GM21576 (cell line): Measurements from ENCODE around the gene B4GALT3.

ENCODE experiments used
- ATAC-seq: cut with Tn5 transposase; IDR thresholded peaks from one replicate; pipeline ENCODE4 v1.9.1; 2021; ENCODE audit warnings: mild to moderate bottlenecking, moderate library complexity; ENCODE audit not compliant: unreplicated experiment

The B4GALT3 gene

GRCh38 chr1:161164901-161165610, 12.3 kb downstream of the B4GALT3 start:
- ATAC-seq, result no peak

- no peak for ATAC-seq
Measured at GRCh38 chr1:161163793-161164192, 13.5 kb downstream of the B4GALT3 start.

- ATAC-seq, result no peak
Measured at GRCh38 chr1:161162806-161163205, 14.5 kb downstream of the B4GALT3 start.

GRCh38 chr1:161162052-161162451, 15.3 kb downstream of the B4GALT3 start:
- ATAC-seq, result no peak

GRCh38 chr1:161161652-161162051, 15.7 kb downstream of the B4GALT3 start:
- no peak for ATAC-seq

- no peak for ATAC-seq
Measured at GRCh38 chr1:161160671-161161145, 16.6 kb downstream of the B4GALT3 start.

DNA sequence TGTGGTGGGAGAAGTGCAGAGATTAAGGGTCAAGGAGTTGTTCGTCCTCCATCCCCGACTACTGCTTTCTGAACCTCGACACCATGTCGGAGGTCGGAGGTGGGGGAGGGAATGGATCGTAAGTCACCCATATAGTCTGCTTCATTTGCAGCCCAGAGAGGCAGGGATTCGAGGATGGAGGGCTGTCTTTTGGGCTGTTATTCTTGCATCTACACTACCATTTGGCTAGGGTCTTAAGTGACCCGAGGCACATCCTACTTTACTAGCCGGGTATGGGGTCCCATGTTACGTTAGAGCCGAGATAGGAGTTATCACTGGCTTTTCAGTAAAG, 17.4 kb downstream of the B4GALT3 start:
- no peak for ATAC-seq

- ATAC-seq, result peak; percentile 79
Measured at GRCh38 chr1:161159087-161159912, 18.0 kb downstream of the B4GALT3 start, which contains the start of gene USP21. Gene USP21, plus strand, starts transcription at chr1:161159500. Its CDS starts 1,141 bp downstream, at chr1:161160641.

DNA sequence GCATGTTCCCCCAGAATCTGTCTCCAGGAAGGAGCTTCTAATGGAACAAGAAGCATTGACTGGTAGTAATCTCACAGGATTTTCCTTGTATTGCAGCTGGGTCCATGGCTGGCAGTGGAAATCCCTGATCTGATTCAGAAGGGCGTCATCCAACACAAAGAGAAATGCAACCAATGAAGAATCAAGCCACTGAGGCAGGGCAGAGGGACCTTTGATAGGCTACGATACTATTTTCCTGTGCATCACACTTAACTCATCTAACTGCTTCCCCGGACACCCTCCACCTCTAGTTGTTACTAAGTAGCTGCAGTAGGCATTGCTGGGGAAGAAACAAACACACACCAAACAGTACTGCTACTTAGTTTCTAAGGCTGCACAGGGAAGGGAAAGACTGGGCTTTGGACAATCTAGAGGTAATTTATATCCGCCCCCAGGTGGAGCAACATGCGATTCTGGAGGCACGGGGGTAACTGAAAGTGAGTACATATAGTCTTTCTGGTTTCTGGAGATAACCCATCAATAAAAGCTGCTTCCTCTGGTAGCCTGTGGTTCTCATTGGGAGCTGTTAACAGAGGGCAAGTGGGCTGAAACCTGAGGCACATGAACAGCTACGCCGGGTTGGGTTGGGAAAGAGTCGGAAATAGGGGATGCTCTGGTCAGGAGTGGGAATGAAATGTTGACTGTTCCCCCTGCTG, 18.8 kb downstream of the B4GALT3 start:
- ATAC-seq, result peak; percentile 8

GRCh38 chr1:161157867-161158266, 19.4 kb downstream of the B4GALT3 start:
- no peak for ATAC-seq

DNA sequence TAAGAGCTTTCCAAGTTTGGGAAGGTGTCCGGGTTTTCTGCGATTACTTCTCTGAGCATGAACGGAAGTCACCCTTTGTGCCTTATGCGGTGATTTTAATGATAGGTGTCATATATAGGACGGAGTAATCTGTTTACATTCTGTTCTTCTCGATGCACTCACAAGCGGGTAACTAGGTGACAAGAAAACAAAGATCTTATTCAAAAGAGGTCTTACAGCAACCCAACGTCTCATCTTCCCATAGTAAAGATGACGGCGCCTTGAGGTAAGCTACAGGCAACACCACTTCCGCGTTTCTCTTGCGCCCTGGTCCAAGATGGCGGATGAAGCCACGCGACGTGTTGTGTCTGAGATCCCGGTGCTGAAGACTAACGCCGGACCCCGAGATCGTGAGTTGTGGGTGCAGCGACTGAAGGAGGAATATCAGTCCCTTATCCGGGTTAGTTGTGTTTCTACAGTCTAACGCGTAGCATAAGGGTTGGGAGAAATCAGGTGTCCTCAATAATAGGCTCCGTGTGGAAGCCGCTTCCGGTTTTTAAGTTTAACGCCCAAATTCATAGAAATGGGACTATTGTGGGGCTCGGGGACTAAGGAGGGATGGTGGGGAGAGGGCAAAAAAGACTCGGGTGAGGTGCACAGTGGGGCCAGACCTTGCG, 23.5 kb downstream of the B4GALT3 start, which contains the start of gene UFC1:
TSS of gene UFC1 (plus strand) at position 297 of the 656 bp plus-strand sequence. CDS start at position 317, 20 bp downstream.
- peak; percentile 83 for ATAC-seq

DNA sequence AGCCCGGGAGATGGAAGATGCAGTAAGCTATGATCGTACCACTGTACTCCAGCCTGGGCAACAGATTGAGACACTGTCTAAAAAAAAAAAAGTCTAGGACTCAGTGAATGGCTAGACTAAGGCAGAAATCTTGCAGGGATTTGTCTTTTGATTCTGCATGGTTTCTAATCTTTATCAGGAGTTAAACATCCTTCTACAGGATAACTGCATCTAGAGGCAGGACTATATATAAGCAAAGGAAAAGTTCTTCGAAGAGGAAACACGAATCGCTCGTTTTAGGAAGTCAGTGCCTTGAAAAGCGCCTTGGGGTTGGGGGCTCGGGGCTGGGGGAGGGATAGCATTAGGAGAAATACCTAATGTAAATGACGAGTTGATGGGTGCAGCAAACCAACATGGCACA, 24.1 kb downstream of the B4GALT3 start:
- ATAC-seq, result no peak

DNA sequence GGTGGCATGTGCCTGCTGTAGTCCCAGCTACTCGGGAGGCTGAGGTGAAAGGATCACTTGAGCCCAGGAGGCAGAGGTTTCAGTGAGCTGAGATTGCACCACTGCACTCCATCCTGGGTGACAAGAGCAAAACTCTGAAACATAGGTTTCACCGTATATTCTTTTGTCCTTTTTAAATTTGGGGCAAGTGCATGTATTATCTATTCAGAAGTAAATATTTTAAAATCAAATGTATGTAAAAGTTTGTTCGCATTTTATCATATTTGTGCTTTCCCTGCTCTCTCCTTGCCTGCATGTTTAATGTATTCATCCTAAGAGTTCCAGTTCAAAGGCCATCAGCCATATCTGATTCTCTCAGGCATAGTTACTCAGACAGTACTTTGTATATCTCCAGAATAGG, 31.5 kb downstream of the B4GALT3 start:
- no peak for ATAC-seq

- ATAC-seq, result no peak
Measured at GRCh38 chr1:161140755-161141400, 36.4 kb downstream of the B4GALT3 start.

DNA sequence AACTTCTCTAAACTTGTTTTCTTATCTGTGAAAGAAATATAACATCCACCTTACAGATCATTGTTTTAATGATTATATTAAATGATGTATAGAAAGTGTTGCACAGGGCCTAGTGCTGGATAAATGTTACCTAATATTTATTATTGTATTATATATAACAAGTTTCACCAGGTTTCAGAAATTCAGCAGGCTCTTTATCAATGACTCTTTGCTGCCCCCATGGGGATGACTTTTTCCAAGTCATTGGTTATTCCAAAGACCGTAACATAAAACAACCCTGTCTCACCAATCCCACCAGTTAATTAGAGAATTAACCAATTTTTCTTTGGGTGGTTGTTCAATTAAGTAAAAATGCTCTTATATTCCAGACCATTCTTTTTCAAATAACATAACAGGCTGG, 37.5 kb downstream of the B4GALT3 start:
- ATAC-seq, result no peak

DNA sequence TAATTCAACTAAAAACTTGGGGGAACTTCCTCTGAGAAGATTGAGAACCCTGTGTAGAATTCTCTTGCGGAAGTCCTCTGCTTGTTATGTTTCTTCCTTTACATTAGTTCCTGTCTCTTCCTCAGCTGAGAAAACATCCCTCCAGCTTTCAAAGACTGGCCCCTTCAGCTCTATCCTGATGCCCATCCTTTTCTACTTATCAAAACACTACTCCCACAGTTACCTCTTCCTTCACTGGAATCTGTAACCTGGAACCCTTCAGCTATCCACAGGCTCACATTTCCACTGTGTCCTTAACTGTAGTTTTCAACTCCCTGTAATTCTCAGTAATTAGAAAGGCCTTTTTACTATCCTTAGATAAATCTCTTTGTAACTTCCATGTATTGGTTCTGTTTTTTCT, 38.9 kb downstream of the B4GALT3 start:
- ATAC-seq, result no peak

- no peak for ATAC-seq
Measured at GRCh38 chr1:161137881-161138280, 39.4 kb downstream of the B4GALT3 start.

GRCh38 chr1:161133220-161133740, 44.0 kb downstream of the B4GALT3 start:
- ATAC-seq, result peak; percentile 3

DNA sequence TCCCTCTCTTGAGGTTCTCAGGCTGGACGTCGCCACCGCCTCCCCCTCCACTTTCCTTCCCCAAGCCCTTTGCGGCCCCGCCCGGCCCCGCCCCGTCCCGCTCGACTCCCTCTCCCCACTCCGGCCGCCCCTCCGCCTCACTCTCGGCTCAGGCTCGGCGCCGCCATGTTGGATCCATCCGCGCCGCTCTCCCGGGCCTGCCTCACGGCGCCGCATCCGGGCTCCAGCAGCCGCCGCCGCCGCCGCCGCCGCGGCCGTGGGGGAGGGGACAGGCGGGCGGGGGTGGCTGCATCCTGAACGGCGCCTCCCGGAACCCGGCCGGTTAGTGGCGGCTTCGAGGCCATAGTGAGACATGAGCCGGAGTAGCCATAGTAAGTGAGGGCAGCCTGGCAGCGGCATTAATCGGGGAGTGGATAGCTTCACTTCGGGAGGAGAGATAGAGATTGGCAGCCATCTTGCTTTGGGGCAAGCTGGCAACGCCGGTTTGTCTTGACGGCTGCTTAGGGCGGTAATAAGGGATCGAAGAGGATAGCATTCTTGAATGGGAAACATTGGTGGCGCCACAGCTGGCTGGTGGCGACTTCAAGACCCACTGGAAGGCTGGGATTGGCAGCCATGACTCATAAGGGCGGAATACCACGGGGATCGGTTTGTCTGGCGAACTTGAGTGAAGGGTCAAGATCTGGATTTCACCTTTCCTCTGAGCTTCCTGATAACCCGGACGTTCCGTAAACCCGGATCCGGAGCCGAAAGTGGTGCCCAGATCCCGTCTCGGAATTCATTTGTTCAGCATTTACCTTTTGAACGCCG, 44.7 kb downstream of the B4GALT3 start, which contains the start of gene DEDD:
TSS of gene DEDD (minus strand) at position 258 of the 810 bp plus-strand sequence. CDS start 8,205 bp downstream, outside the sequence.
- ATAC-seq, result peak; percentile 91
